SK-N-SH (cell line): Measurements from ENCODE around the gene PDZD2. TPM values are rescaled to one million over a fixed set of nuclear protein-coding genes. Genes with fewer than 3 reads are reported as not detected.

Experiments
- CTCF ChIA-PET: fragments of 300-600, 350-600 bp; formaldehyde crosslinking; extraction: SDS; loops from one replicate; lab custom pipeline; 2021; lab: Yijun Ruan, JAX
- POLR2A ChIA-PET: fragments of 350-600 bp; sonication (Branson Sonifier 250); formaldehyde crosslinking; extraction: SDS; loops from one replicate; lab custom pipeline; 2020; ENCODE audit warnings: antibody characterized with exemption, inconsistent platforms; lab: Yijun Ruan, JAX
- DNase-seq: peaks from one replicate; pipeline ENCODE4 v3.0.0; 2012
- H2AFZ ChIP-seq: fragments of 200-600 bp; sonication (generic); 2 replicates; pipeline ENCODE4 v1.8.1; 2016; ENCODE audit warnings: antibody characterized with exemption, mild to moderate bottlenecking, low read depth
- H3F3A ChIP-seq: fragments of 200-600 bp; sonication (generic); replicated peaks from 2 replicates; pipeline ENCODE3; 2016; ENCODE audit warnings: antibody characterized with exemption, mild to moderate bottlenecking; ENCODE audit not compliant: insufficient read depth
- H3K27ac ChIP-seq, 2 experiments: fragments of 200-500 bp in 1 of 2; fragments of 200-600 bp in 1 of 2; sonication (Bioruptor generic) in 1 of 2; sonication (generic), shearing (Covaris generic) in 1 of 2; 2 replicates each; pipeline versions ENCODE4 v1.5.1 to v1.6.1; 2014 to 2016; ENCODE audit warnings: low read depth in 2 of 2, inconsistent platforms in 1 of 2, low read length in 1 of 2, mild to moderate bottlenecking in 1 of 2, mixed read lengths in 1 of 2
- H3K27me3 ChIP-seq: fragments of 200-600 bp; sonication (generic), shearing (Covaris generic); 2 replicates; pipeline ENCODE4 v1.6.1; 2016; ENCODE audit warnings: mixed run types; ENCODE audit not compliant: insufficient read depth
- H3K36me3 ChIP-seq, 2 experiments: fragments of 200-500 bp in 1 of 2; fragments of 200-600 bp in 1 of 2; sonication (Bioruptor generic) in 1 of 2; sonication (generic) in 1 of 2; replicated peaks in 1 of 2; 2 replicates each; pipeline versions ENCODE3 to v1.5.1; 2014 to 2016; ENCODE audit warnings: low read length in 1 of 2, mild to moderate bottlenecking in 1 of 2; ENCODE audit not compliant: insufficient read depth in 2 of 2, control insufficient read depth in 1 of 2
- H3K4me1 ChIP-seq, 2 experiments: fragments of 200-500 bp in 1 of 2; fragments of 200-600 bp in 1 of 2; sonication (Bioruptor generic) in 1 of 2; sonication (generic), shearing (Covaris generic) in 1 of 2; 2 replicates each; pipeline versions ENCODE4 v1.5.1 to v1.6.1; 2014 to 2016; ENCODE audit warnings: low read depth in 1 of 2, low read length in 1 of 2, mixed run types in 1 of 2; ENCODE audit not compliant: insufficient read depth in 2 of 2, control insufficient read depth in 1 of 2
- H3K4me2 ChIP-seq: fragments of 200-600 bp; sonication (generic), shearing (Covaris generic); 2 replicates; pipeline ENCODE4 v1.6.1; 2017; ENCODE audit warnings: mixed run types
- H3K4me3 ChIP-seq, 2 experiments: fragments of 200-500 bp in 1 of 2; fragments of 200-600 bp in 1 of 2; sonication (Bioruptor generic) in 1 of 2; sonication (generic), shearing (Covaris generic) in 1 of 2; 2 replicates each; pipeline versions ENCODE4 v1.5.1 to v1.8.1; 2014 to 2016; ENCODE audit warnings: low read depth in 2 of 2, inconsistent platforms in 1 of 2, low read length in 1 of 2, mild to moderate bottlenecking in 1 of 2, mixed read lengths in 1 of 2, moderate library complexity in 1 of 2
- H3K79me2 ChIP-seq: fragments of 200-600 bp; sonication (generic); 2 replicates; pipeline ENCODE4 v1.8.1; 2017; ENCODE audit warnings: mild to moderate bottlenecking; ENCODE audit not compliant: insufficient read depth
- H3K9ac ChIP-seq: fragments of 200-600 bp; sonication (generic); 2 replicates; pipeline ENCODE4 v1.6.1; 2017; ENCODE audit warnings: mixed run types
- H3K9me2 ChIP-seq: fragments of 200-600 bp; sonication (generic); 2 replicates; pipeline ENCODE4 v1.6.1; 2017; ENCODE audit warnings: mixed run types
- H3K9me3 ChIP-seq: fragments of 200-600 bp; sonication (generic); 2 replicates; pipeline ENCODE4 v1.6.1; 2017; ENCODE audit warnings: mixed run types, mild to moderate bottlenecking, moderate library complexity
- H4K20me1 ChIP-seq: fragments of 200-600 bp; sonication (generic); 2 replicates; pipeline ENCODE4 v1.6.1; 2017; ENCODE audit warnings: mild to moderate bottlenecking, mixed run types; ENCODE audit not compliant: insufficient read depth
- EP300 ChIP-seq, 2 experiments: IDR thresholded peaks; 2 replicates each; pipeline versions ENCODE4 v1.4.0 to v1.6.1; 2012; ENCODE audit warnings: borderline replicate concordance in 1 of 2, low read depth in 1 of 2, low read length in 1 of 2
- FOXJ3 ChIP-seq: sonication (generic); formaldehyde crosslinking; IDR thresholded peaks from 2 replicates; pipeline ENCODE4 v1.5.1; 2020; ENCODE audit warnings: mild to moderate bottlenecking, missing genetic modification reagents
- FOXM1 ChIP-seq: IDR thresholded peaks from 2 replicates; pipeline ENCODE4 v1.4.0; 2012; ENCODE audit warnings: low read depth, mild to moderate bottlenecking
- MXI1 ChIP-seq: IDR thresholded peaks from 2 replicates; pipeline ENCODE4 v1.6.1; 2012; ENCODE audit warnings: mild to moderate bottlenecking, low read depth, low read length, improper control_type of control experiment
- NRF1 ChIP-seq: IDR thresholded peaks from 2 replicates; pipeline ENCODE4 v1.6.1; 2012; ENCODE audit warnings: low read depth, mild to moderate bottlenecking, low read length
- RAD21 ChIP-seq: IDR thresholded peaks from 2 replicates; pipeline ENCODE4 v1.6.1; 2012; ENCODE audit warnings: mild to moderate bottlenecking, low read length
- RCOR1 ChIP-seq: fragments of 150-350 bp; IDR thresholded peaks from 2 replicates; pipeline ENCODE4 v1.6.1; 2017; ENCODE audit warnings: antibody characterized with exemption, low read length
- SMC3 ChIP-seq: IDR thresholded peaks from 2 replicates; pipeline ENCODE4 v1.6.1; 2012; ENCODE audit warnings: low read depth, low read length, improper control_type of control experiment
- TAF1 ChIP-seq: IDR thresholded peaks from 2 replicates; pipeline ENCODE4 v1.6.1; 2012; ENCODE audit warnings: low read depth, mild to moderate bottlenecking, low read length, moderate library complexity, borderline replicate concordance
- TEAD4 ChIP-seq: IDR thresholded peaks from 2 replicates; pipeline ENCODE4 v1.4.0; 2012; ENCODE audit warnings: mild to moderate bottlenecking, borderline replicate concordance; ENCODE audit not compliant: insufficient read depth
- WGBS: methylation state at CpG from one replicate; pipeline ENCODE4 v1.1.6; 2017; ENCODE audit warnings: low lambda C conversion rate; 5-methylcytosine and 5-hydroxymethylcytosine counted together
- polyA plus RNA-seq, 3 experiments: library from polyadenylated mRNA; depleted of rRNA; stranded (reverse); fragments of >200 nt; gene quantifications; 2 replicates each; pipeline ENCODE4 v1.2.3, GENCODE V29; 2012
- TF ChIP-seq, protein P1 (sequence below): IDR thresholded peaks from 2 replicates; pipeline ENCODE4; 2012
- TF ChIP-seq, protein P2 (sequence below): fragments of 150-350 bp; IDR thresholded peaks from 2 replicates; pipeline ENCODE4 v1.6.1; 2016; ENCODE audit warnings: mild to moderate bottlenecking, low read depth, low read length
- TF ChIP-seq, protein P3 (sequence below): fragments of 150-350 bp; IDR thresholded peaks from 2 replicates; pipeline ENCODE4 v1.6.1; 2017; ENCODE audit warnings: antibody characterized with exemption, low read length, low read depth, borderline replicate concordance

The PDZD2 gene
- polyA plus RNA-seq, 1 of the 3 experiments (the other 2 are of a cell fraction): 0.13 TPM

DNA sequence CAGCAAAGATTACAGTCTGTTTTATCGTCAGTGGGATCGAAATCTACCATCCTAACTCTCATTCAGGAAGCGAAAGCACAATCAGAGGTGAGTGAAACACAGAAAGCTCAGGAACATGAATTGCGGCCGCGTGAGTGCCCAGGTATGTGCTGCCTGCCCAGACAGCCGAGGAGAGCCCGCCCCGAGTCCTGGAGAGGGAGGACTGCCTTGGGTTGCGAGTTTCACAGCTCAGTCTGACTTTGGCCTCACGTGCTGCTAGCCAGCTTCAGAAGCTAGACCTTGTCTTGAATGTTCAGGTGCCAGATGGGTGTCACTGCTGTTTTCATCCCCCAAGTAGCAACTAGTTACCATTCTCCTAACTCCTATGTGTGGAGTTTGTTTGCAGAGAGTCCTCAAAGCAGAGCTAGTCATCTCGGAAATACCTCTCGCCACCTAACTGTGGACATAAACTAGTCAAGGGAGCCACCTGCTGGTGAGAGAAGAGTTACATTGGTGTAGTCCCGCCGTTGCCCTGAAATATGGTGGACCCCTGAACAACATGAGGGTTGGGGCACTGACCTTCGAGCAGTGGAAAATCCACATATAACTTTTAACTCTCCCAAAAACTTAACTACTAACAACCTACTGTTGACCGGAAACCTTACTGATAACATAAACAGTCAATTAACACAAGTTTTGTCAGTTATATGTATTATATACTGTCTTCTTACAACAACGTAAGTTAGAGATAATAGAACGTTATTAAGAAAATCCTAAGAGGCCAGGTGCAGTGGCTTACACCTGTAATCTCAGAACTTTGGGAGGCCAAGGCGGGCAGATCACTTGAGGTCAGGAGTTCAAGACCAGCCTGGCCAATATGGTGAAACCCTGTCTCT, 454.2 kb downstream of the PDZD2 start (continued):
- TF ChIP-seq, protein P1, sequence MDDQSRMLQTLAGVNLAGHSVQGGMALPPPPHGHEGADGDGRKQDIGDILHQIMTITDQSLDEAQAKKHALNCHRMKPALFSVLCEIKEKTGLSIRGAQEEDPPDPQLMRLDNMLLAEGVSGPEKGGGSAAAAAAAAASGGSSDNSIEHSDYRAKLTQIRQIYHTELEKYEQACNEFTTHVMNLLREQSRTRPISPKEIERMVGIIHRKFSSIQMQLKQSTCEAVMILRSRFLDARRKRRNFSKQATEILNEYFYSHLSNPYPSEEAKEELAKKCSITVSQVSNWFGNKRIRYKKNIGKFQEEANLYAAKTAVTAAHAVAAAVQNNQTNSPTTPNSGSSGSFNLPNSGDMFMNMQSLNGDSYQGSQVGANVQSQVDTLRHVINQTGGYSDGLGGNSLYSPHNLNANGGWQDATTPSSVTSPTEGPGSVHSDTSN: no peak
- TF ChIP-seq TEAD4 (no peak), MXI1 (no peak)
- TF ChIP-seq, all 33 proteins: peak for 4

DNA sequence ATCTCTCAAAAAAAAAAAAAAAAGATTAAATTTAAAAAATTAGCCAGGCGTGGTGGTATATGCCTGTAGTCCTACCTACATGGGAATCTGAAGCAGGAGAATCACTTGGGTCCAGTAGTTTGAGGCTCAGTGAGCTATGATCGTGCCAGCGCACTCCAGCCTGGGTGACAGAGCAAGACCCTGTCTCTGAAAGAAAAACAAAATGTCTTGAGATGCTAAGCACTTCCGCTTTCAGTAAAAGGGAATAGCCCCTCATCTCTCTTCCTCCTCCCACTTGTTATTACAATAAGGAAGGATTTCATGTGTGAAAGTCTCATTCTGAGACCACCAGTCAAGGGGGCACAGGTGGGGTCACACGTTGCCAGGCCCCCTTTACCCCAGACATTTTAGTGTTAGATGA, 455.8 kb downstream of the PDZD2 start:
- Histone ChIP-seq H3K9me3 (no peaks in the 10 kb centered on the region), H4K20me1 (no peaks in the 10 kb centered on the region), H3K27ac (no peak overlapping the region), H3K9me2 (no peaks in the 10 kb centered on the region), H3F3A (peaks cover 4% of the 10 kb centered on the region), H2AFZ (no peak overlapping the region), H3K4me2 (no peak overlapping the region), H3K36me3 (peaks cover 18 to 20% of the 10 kb centered on the region in 2 experiments), H3K4me3 (no peak overlapping the region), H3K27me3 (no peaks in the 10 kb centered on the region), H3K4me1 (peaks cover 0 to 15% of the 10 kb centered on the region in 2 experiments; a peak in 1 of 4 replicates), H3K79me2 (no peaks in the 10 kb centered on the region), H3K9ac (no peak overlapping the region)
- ChIA-PET CTCF (interaction anchor here (1.6 to 5.0 kb wide), 2 partner anchors 268 to 271 kb away, joined by 3 to 58 read pairs; no protein-coding TSS in a partner anchor), POLR2A (no interaction called here)
- WGBS: 97% methylated on average over 5 of the region's 5 CpGs
- TF ChIP-seq, protein P2, sequence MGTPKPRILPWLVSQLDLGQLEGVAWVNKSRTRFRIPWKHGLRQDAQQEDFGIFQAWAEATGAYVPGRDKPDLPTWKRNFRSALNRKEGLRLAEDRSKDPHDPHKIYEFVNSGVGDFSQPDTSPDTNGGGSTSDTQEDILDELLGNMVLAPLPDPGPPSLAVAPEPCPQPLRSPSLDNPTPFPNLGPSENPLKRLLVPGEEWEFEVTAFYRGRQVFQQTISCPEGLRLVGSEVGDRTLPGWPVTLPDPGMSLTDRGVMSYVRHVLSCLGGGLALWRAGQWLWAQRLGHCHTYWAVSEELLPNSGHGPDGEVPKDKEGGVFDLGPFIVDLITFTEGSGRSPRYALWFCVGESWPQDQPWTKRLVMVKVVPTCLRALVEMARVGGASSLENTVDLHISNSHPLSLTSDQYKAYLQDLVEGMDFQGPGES: no peak
- TF ChIP-seq SMC3 (no peak), NRF1 (no peak), FOXJ3 (CRISPR knock-in tag) (no peak), TEAD4 (no peak), EP300 (IDR thresholded peaks at IDR 0.05; ENCODE audit: borderline replicate concordance in 1 of 2, low read depth in 1 of 2, low read length in 1 of 2) (no peak), RAD21 (no peak), FOXM1 (no peak), RCOR1 (no peak), TAF1 (no peak)
- TF ChIP-seq, protein P3, sequence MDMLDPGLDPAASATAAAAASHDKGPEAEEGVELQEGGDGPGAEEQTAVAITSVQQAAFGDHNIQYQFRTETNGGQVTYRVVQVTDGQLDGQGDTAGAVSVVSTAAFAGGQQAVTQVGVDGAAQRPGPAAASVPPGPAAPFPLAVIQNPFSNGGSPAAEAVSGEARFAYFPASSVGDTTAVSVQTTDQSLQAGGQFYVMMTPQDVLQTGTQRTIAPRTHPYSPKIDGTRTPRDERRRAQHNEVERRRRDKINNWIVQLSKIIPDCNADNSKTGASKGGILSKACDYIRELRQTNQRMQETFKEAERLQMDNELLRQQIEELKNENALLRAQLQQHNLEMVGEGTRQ: no peak
- DNase-seq: no peak
